ENCODE results near the gene ADAMTS6. TPM values are rescaled to one million over a fixed set of nuclear protein-coding genes. Genes with fewer than 3 reads are reported as not detected.

ADAMTS6 gene
- total RNA-seq, 4 donors from 2014 or later: 2.9 to 16.5 (median 7.3) TPM

DNA sequence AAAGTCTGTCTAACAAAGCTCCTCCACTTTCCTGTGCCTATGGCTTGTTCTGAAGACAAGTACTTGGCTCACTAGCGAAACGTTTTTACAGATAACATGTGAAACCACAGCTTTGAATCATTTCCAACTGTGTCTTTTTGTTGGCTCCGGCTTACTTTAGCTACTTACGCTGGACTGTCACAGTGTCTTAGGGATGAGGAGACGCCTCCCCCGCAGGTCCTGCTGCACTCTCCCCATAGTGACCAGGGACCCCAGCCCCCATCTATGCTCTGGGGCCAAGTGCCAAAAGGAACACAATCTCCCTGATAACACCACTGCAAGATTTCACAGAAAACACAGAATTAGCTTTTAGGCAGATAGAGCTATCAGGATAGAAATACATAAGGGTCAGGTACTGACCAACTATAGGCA lies 219.1 kb downstream of the ADAMTS6 start:
- H3K27ac ChIP-seq: no peak overlapping the region
- H3K4me1 ChIP-seq: peaks cover 0 to 10% (median 4%) of the 10 kb centered on the region in 4 donors
- DNase-seq (ENCODE audit: low spot score in 2 of 2): peak in 1 of 2 donors; percentile 15
- H3K36me3 ChIP-seq: no peaks in the 10 kb centered on the region
- H3K9me3 ChIP-seq: no peaks in the 10 kb centered on the region
- WGBS, 2 donors: 3 to 5% methylated on average over 6 of the region's 6 CpGs
- no peak overlapping the region for H3K4me3 ChIP-seq
- TF ChIP-seq EP300 (IDR thresholded peaks at IDR 0.05) (no peak), POLR2A (IDR thresholded peaks at IDR 0.05) (no peak)
- TF ChIP-seq, protein P1, sequence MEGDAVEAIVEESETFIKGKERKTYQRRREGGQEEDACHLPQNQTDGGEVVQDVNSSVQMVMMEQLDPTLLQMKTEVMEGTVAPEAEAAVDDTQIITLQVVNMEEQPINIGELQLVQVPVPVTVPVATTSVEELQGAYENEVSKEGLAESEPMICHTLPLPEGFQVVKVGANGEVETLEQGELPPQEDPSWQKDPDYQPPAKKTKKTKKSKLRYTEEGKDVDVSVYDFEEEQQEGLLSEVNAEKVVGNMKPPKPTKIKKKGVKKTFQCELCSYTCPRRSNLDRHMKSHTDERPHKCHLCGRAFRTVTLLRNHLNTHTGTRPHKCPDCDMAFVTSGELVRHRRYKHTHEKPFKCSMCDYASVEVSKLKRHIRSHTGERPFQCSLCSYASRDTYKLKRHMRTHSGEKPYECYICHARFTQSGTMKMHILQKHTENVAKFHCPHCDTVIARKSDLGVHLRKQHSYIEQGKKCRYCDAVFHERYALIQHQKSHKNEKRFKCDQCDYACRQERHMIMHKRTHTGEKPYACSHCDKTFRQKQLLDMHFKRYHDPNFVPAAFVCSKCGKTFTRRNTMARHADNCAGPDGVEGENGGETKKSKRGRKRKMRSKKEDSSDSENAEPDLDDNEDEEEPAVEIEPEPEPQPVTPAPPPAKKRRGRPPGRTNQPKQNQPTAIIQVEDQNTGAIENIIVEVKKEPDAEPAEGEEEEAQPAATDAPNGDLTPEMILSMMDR (IDR thresholded peaks at IDR 0.05): no peak
- no peaks in the 10 kb centered on the region for H3K27me3 ChIP-seq

DNA sequence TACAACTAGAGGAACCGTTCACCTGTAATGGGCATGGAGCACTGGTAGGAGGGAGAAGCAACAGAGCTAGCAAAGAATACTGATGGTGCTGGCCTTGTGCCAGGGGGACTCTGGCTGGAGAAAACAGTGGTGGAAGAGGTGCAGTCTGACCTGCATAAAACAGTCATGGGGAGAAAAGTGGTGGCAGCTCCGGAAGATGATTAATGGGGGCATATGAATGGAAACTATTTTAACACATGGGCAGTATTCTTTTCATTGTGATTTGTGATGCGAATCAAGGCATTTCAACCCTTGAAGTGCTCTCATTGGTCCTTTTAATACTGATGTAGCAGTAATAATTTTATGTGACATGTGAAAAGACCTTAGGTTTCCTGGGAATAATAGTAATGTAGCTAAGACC lies 219.6 kb downstream of the ADAMTS6 start:
- WGBS, 2 donors: 77 to 84% methylated on average over 3 of the region's 3 CpGs
- no peak for DNase-seq (ENCODE audit: low spot score in 2 of 2)

GRCh38 chr5:65261499-65261898 lies 220.2 kb downstream of the ADAMTS6 start:
- DNase-seq (ENCODE audit: low spot score in 2 of 2): no peak
- Histone ChIP-seq H3K4me1 (peaks cover 0 to 10% (median 4%) of the 10 kb centered on the region in 4 donors), H3K27me3 (no peaks in the 10 kb centered on the region), H3K4me3 (no peak overlapping the region), H3K27ac (no peak overlapping the region), H3K9me3 (no peaks in the 10 kb centered on the region), H3K36me3 (no peaks in the 10 kb centered on the region)
- TF ChIP-seq EP300 (IDR thresholded peaks at IDR 0.05): no peak
- TF ChIP-seq POLR2A (IDR thresholded peaks at IDR 0.05): no peak
- TF ChIP-seq, protein P1 (IDR thresholded peaks at IDR 0.05): no peak
- WGBS, 2 donors: 84 to 98% methylated on average over 1 of the region's 1 CpG

More for the DNA sequence above, 219.6 kb downstream of the ADAMTS6 start:
- no peak for TF ChIP-seq EP300 (IDR thresholded peaks at IDR 0.05)
- TF ChIP-seq, protein P1 (IDR thresholded peaks at IDR 0.05): no peak
- no peak for TF ChIP-seq POLR2A (IDR thresholded peaks at IDR 0.05)
- no peaks in the 10 kb centered on the region for H3K27me3 ChIP-seq
- no peaks in the 10 kb centered on the region for H3K9me3 ChIP-seq
- no peak overlapping the region for H3K4me3 ChIP-seq
- H3K27ac ChIP-seq: no peak overlapping the region
- no peaks in the 10 kb centered on the region for H3K36me3 ChIP-seq
- H3K4me1 ChIP-seq: peaks cover 0 to 10% (median 4%) of the 10 kb centered on the region in 4 donors

- H3K4me1 ChIP-seq: no peaks in the 10 kb centered on the region
- H3K27ac ChIP-seq: no peak overlapping the region
- no peak for DNase-seq (ENCODE audit: low spot score in 2 of 2)
- WGBS, 2 donors: 88 to 91% methylated on average over 3 of the region's 3 CpGs
- TF ChIP-seq EP300 (IDR thresholded peaks at IDR 0.05) (no peak), POLR2A (IDR thresholded peaks at IDR 0.05) (no peak)
- TF ChIP-seq, protein P1 (IDR thresholded peaks at IDR 0.05): no peak
- H3K9me3 ChIP-seq: no peaks in the 10 kb centered on the region
- no peaks in the 10 kb centered on the region for H3K36me3 ChIP-seq
- H3K4me3 ChIP-seq: no peak overlapping the region
- H3K27me3 ChIP-seq: no peaks in the 10 kb centered on the region
Observed at GRCh38 chr5:65255294-65255693, 226.4 kb downstream of the ADAMTS6 start.

GRCh38 chr5:65252977-65253376 lies 228.7 kb downstream of the ADAMTS6 start:
- H3K4me3 ChIP-seq: no peak overlapping the region
- 84 to 86% methylated on average over 6 of the region's 6 CpGs for WGBS, 2 donors
- no peaks in the 10 kb centered on the region for H3K9me3 ChIP-seq
- H3K27ac ChIP-seq: no peak overlapping the region
- no peak for DNase-seq (ENCODE audit: low spot score in 2 of 2)
- no peaks in the 10 kb centered on the region for H3K36me3 ChIP-seq
- TF ChIP-seq POLR2A (IDR thresholded peaks at IDR 0.05) (no peak), EP300 (IDR thresholded peaks at IDR 0.05) (no peak)
- TF ChIP-seq, protein P1 (IDR thresholded peaks at IDR 0.05): no peak
- no peaks in the 10 kb centered on the region for H3K27me3 ChIP-seq
- no peaks in the 10 kb centered on the region for H3K4me1 ChIP-seq

Data from tibial nerve (tissue), 4 donors.